Stimulated activated CD4-positive, alpha-beta T cell treated with anti-CD3 and anti-CD28 coated beads, Interleukin-15, amount 100 ng/mL, for 1 hour (primary cell): Measurements from ENCODE around the gene FAM120B.
"Not testable (repeated sequence)": the region's sequence is repeated elsewhere in the genome, so short reads cannot be mapped to it uniquely, and the experiment has no call there.

Source experiments
- DNase-seq, 2 donors: peaks; one replicate each; pipeline ENCODE4 v3.0.0-alpha.2; 2020; ENCODE audit warnings: low read depth in 1 of 2, low spot score in 1 of 2

Gene FAM120B

DNA sequence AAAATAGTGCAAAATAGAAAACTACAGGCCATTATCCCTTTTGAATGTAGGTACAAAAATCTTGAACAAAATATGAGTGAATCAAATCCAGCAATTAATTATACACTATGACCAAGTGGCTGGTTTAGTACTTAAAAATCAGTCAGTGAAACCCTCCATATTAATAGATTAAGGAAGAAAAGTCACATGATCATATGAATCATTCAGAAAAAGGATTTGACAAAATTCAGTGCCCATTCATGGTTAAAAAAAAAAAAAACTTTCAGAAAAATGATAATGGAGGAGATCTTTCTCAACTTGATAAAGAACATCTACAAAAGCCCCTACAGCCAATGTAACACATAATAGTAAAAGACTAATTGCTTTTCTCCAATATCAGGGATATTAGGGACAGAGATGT is 75.0 kb downstream of the FAM120B start:
- no peak for DNase-seq

DNA sequence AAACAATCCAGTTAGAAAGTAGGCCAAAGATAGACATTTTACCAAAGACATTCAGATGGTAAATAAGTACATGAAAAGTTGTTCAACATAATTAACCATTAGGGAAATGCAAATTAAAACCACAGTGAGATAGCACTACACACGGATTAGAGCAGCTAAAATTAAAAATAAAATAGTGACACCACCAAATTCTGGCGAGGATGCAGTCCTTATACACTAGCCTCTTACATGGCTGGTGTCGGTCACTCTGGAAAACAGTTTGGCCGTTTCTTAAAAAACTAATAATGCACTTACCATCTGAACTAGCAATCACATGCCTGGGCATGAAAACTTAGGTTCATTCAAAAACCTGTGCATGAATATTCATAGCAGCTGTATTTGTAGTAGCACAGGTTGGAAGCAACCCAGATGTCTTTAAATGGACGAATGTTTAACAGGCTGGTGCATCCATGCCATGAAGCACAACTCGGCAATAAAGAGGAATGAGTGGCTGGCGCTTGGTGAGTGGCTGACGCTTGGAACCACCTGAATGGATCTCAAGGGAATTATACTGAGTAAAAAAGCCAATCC is 77.0 kb downstream of the FAM120B start:
- DNase-seq = no peak

DNA sequence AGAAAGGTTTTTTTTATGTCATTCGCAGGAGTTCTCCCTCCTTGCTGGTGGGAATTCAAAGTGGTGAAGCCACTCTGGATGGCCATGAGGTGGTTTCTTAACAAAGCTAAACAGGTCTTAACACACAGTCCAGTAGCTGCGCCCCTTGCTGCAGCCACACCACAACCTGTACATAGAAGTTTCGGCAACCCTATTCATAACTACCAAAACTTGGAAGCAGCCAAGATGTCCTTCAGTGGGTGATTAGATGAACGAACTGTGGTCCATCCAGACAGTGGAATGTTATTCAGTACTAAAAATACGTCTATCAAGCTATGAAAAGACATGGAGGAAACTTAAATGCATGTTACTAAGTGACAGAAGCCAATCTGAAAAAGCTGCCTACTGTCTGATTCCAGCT is 78.9 kb downstream of the FAM120B start:
- DNase-seq = no peak

DNA sequence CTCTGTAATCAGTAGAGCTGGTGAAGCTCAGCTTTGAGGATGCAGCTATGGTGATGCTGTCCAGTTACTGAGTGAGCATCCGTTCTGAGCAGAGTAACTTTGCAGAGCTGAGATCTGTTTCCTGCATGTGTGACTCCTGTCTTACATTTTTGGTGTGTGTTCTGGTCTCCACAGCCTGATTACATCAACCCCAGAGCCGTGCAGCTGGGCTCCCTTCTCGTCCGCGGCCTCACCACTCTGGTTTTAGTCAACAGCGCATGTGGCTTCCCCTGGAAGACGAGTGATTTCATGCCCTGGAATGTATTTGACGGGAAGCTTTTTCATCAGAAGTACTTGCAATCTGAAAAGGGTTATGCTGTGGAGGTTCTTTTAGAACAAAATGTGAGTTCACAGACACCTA is 81.6 kb downstream of the FAM120B start:
- DNase-seq = no peak

DNA sequence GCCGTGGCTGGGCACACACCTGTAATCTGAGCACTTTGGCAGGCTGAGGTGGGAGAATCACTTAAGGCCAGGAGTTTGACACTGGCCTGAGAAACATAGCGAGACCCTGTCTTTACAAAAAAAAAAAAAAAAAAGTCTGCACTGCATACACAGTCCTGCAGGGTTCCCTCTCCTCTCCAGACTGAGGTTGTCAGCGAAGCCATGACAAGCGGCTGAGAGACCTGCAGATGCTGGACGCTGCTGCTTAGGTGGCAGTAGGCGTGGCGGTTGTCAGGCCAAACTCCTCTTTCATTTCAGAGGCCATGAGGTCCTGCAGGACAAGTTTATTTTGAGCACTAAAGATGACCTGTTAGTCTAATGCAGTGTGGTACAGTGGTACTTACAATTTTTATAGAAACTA is 86.5 kb downstream of the FAM120B start:
- DNase-seq = no peak

DNA sequence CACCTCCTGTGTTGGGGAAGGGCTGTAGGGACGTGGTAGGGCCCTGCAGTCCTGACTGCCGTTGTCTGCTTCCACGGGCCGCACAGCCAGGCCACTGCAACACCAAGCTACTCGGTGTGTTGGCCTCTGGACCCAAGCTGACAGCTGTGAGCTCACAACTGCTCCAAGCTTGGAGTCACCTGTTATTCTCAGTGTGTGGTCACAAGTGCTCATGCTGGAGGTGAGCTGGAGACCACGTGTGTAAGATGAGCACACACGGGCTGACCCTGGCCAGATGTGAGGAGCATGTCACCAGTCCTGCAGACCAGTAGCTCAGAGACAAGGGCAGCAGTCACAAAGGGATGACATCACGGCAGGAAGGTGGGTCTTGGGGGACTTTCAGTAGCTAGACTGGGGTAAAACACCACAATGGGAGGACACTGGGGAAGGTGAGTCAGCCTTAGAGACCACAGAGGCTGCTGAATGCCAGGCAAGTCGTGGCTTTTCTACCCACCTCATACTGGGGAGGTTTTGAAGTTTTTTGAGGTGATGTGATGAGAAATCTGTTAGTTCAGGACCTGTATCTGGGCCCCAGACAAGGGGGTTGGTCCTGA is 87.3 kb downstream of the FAM120B start:
- no peak for DNase-seq

DNA sequence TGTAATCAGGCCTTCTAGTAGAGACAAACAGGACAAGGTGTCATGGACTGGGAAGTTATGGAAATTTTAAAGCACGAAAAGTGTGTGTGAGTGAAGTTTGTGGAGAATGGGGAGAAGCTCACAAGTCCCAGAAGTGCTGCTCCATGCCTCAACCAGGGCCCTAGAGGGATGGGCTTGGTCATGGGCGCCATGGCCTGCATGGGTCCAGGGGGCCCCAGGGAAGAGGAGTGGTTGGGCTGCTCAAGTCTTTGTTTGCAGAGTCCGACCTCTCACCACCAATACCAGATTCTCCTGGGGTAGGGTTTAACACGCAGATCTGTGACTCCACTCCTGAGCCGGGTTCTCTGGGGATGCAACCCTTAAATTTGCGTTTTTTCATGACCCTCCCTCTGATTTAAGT is 88.4 kb downstream of the FAM120B start:
- DNase-seq = no peak

DNA sequence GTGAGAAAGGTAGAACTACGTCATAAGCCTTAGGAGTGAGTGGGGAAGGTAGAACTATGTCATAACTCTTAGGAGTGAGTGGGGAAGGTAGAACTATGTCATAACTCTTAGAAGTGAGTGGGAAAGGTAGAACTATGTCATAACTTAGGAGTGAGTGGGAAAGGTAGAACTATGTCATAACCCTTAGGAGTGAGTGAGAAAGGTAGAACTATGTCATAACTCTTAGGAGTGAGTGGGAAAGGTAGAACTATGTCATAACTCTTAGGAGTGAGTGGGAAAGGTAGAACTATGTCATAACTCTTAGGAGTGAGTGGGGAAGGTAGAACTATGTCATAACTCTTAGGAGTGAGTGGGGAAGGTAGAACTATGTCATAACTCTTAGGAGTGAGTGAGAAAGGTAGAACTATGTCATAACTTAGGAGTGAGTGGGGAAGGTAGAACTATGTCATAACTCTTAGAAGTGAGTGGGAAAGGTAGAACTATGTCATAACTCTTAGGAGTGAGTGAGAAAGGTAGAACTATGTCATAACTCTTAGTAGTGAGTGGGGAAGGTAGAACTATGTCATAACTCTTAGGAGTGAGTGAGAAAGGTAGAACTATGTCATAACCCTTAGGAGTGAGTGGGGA is 92.3 kb downstream of the FAM120B start:
- DNase-seq = not testable (repeated sequence)

DNA sequence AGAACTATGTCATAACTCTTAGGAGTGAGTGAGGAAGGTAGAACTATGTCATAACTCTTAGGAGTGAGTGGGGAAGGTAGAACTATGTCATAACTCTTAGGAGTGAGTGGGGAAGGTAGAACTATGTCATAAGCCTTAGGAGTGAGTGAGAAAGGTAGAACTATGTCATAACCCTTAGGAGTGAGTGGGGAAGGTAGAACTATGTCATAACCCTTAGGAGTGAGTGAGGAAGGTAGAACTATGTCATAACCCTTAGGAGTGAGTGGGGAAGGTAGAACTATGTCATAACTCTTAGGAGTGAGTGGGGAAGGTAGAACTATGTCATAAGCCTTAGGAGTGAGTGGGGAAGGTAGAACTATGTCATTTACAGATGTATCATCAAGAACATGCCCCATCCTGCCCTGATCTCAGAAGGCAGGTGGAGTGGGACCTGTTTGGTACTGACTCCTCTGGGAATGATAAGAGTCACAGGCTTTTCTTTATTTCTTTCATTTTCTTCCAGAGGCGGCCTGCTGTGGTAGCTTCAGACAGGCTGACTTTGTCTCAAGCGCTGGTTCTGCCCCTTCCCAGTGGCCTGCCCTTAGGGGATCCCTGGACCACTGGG is 93.5 kb downstream of the FAM120B start:
- not testable (repeated sequence) for DNase-seq

DNA sequence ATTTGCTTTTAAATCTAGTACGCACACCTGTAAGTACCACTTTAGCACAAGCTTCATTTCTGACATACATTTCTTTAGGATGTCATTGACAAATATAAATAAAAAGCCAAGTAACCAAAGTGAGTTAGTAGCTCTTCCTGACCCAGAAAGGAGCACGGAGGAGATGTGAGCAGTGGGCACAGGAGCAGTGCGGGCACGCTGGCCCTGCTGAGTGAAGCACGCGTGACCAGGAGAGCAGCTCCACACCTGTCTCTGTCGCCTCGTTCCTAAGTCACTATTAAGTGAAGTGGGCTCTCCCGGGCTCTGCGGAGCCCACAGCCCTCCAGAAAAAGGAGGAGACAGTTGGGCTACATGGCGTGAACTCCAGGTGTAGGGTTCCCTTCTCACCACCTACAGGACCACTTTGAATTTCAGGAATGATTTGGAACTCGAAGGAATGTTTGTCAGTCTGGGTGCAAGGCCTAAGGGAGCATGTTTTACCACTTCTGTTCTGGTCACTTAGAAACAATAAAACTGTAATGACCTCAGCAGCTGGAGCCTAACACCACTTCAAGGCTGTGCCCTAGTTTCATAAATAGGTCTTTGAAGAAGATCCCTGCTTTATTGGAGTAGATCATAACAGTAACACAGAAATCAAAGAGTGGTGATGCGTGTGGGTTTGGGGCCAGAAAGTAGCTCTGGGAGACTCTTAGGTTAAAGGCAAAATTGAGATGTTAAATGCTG is 95.9 kb downstream of the FAM120B start:
- no peak for DNase-seq

DNA sequence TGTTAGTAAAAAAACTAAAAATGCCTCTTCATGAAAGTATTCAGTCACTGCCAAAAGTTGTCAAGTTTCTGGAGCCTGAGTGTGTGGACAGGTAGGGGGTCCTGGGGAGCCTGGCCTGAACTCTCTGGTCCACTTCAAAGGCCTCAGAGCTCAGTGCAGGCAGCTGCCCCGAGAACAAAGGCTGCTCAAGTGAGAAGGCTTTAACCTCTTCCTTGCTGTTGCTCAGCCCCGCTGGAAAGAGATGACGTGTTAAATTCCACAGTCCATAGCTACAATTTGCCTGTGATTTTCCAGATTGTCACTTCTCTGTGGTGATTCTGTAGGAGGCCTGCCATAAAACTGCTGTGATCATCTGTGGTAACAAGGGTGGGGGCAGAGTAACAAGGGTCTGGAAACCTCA is 96.9 kb downstream of the FAM120B start:
- DNase-seq = no peak

DNA sequence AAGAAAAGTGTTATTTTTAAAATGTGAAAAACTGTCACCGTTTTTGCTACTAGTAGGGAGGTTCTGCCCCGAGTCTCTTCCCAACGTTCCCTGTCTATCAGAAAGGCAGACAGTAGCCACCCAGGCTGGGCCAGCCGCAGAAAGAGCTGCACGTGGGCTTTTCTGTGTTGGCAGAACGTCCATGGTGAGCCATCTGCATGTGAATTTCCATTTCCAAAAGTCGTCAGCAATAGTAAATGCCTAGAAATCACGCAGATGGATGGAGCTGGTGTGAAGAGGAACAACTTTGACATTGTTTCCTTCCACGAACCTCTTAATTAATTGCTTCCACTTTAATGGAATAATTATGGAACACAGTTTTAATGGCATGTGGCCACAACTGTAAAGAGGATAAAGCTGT is 97.5 kb downstream of the FAM120B start:
- DNase-seq = no peak

DNA sequence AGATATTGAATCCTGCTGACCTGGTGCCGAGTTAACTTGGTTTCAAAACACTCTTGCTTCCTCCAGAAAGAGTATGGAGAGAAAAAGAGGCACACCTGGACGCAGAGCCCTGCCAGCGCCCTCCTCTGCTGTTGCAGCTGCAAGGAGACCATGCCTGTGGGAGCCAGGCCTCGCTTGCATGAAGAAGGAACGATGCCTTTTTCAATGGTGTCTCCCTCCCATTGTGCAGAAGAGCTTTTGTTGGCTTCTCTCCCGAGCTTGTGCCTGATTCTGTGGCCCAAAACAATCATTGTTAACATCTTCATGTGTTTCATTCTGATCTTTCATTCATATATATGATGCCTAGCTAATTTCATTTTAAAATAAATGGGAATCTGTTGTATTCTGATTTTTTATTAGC is 98.1 kb downstream of the FAM120B start:
- no peak for DNase-seq

DNA sequence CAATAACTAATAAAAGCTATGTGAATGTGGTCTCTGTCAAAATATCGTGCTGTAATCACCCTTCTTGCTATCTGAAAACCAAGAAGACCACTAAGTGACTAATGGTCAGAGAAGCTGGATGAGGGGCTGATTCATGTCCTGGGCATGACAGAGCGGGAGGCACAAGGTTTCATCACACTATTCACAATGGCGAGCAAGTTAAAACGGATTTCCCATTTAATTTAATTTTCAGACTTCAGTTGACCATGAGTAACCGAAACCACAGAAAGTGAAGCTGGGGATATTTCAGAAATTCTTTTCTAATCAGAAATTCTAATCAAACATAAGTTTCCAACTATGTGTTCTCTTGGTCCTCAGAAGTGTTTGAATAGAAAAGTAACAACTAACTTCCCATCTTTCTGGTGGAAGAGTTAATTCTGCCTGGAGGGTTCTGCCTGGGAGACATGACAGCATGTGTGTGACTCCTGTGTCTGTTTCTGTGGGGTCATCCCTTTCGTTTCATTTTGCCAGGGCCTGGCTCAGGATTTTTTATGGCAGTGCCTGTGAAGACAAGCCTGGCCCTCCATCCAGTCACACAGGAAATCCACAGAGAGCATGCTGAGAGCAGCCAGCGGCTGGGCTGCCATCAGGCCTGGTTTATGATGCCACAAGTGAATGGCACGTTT is 98.9 kb downstream of the FAM120B start:
- DNase-seq = no peak

DNA sequence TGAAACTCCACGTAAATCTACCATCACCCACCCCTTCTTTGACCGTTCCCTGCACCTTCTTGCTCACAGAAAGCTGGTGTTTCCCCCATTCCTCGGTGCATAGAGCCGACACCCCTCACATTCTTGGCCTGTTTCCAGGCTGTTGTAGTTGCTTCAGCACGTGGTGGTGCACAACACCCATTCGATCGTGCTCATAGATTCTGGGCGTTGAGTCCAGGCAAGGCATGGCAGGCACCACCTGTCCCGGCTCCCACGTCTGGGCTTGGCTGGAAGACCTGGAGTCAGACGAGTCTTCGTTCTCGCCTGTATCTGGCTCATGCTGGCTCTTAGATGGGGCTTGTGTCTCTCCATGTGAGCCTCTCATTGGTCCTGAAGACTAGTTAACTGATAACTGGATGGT is 100.6 kb downstream of the FAM120B start:
- DNase-seq = no peak

DNA sequence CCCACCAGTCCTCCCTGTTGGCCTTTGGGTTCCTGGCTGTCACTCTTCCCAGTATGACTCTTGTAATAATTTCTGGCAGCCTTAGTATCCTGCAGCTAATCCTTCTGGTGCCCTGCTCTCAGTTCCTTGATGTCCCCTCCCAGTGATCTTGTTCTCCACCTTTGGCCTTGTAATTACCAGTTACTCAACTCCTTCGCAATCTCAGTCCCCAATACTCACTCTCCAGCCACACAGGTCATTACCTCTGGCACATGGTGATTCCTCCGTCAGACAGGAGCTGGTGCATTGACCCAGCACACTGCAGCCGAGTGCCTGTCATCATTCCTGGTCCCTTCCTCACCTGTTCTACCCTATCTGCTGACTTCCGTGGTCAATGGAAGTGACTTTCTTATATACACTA is 101.4 kb downstream of the FAM120B start:
- DNase-seq = no peak

DNA sequence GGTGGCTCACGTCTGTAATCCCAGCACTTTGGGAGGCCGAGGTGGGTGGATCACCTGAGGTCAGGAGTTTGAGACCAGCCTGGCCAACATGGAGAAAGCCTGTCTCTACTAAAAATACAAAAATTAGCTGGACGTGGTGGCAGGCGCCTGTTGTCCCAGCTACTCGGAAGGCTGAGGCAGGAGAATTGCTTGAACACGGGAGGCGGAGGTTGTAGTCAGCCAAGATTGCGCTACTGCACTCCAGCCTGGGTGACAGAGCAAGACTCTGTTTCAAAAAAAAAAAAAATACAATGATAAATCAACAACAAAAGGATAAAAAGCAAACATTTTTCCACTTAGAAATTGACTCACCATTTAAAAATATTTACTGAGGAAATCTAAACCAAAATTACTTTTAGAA is 103.2 kb downstream of the FAM120B start:
- not testable (repeated sequence) for DNase-seq

DNA sequence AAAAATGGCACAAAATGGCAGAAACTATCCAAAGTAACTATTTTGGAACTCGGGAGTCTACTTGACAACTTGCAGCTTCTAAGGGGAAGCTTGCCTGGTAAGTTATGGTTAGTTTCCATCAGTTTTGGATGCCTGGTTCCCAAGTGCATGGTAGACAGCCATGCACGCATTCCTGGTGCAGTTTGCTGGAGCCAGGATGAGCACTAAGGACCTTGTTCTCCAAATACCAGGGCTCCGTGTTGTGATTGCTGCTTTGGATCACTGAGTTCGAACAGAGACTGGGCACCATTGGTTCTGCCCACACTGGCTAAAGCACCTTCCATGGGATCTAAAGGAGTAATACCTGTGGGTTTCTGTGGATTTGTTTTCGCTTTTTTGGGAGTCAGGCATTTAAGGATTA is 103.7 kb downstream of the FAM120B start:
- no peak for DNase-seq

DNA sequence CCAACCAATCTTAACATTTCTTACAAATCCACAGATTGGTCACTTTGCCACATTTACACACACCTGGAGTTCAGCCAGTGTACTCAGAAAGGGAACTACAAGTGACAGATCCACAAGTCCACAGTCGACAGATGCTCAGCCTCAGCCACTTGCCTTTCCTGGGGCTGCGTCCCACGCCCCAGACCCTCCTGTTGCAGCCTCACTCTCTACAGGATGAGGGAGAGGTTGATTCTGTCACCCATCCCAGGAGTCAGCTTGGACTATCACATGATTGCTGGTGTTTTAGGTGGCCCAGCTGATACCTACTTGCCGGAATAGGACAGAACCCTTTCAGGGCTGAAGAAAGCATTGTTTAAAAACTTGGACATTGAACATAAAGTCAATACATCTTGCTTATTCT is 108.8 kb downstream of the FAM120B start:
- no peak for DNase-seq

DNA sequence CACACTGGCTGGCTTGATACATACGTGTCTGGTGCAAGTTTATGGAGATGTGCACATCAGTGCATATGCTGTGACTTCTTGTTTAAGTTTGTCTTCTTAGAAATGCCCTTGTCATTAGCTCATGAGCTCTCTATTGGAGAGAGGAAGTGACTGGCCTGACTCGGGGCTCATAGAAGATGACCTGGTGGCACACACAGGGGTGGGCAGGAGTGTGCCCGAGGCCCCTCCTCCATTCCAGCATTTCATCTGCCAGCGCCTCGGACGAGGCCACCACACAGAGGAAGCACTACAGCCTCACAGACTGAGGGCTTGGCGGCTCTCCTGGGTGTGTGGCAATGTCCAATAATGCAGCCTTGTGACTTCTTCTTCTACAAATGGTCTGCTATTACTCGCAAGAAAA is 109.7 kb downstream of the FAM120B start:
- no peak for DNase-seq

DNA sequence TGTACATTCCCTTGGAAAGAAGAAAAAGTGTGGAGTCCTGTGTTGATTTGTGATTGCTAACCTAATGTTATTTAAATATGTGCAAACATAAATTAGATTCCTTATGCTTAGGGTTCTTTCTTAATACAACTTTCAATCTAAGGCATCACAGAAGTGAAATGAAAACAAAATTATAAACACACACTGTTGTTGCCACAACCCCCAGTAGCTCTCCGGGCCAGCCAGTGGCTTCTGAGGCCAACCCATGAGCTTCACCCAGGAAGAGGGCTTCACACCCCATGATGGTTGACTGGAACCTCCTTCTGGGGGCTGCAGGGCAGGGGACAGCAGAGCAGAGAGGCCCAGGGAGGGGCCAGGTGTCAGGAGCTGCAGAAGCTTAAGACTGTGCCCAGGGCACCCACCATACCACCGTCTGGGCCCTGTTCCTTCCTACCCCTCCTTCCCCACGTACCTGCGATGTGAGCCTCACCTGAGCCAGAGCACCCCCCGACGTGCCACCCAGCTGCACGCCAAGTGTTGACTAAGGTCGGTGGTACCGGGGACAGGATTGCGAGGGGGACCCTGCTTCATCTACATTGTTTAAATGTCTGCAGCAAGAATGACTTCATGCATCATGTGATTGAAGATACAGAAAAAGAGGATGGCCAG is 110.5 kb downstream of the FAM120B start:
- no peak for DNase-seq
